HL-60 (cell line): ENCODE results near the gene GABRB1.

Experiments used
- POLR2AphosphoS5 ChIP-seq: IDR thresholded peaks from 2 replicates; pipeline ENCODE4 v1.6.1; 2012; ENCODE audit warnings: low read depth
- REST ChIP-seq: IDR thresholded peaks from 2 replicates; pipeline ENCODE4 v1.6.1; 2012; ENCODE audit warnings: low read depth; ENCODE audit not compliant: insufficient replicate concordance
- TF ChIP-seq, protein P1 (sequence below): IDR thresholded peaks from one replicate; pipeline ENCODE4 v1.5.1; 2011; ENCODE audit warnings: low read length, control low read depth, inconsistent platforms; ENCODE audit not compliant: insufficient read depth

DNA sequence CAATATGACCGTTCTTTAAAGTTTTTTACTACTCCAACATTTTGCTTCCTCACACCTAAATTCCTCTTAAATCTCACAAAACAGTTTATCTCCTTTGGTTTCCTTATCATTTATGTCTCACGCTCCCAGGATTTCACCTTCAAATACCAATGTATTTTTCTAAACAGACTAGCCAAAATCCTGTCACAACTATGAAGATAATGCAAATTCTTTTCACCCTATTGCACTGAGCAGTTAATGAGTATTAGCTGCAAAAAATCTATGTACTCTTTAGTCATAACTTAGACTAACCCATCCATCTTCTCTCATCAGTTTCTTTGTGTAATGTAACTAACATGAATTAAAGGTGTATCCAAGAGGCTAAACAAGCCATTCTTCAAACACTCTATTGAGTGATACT, 280.8 kb downstream of the GABRB1 start:
- TF ChIP-seq, protein P1, sequence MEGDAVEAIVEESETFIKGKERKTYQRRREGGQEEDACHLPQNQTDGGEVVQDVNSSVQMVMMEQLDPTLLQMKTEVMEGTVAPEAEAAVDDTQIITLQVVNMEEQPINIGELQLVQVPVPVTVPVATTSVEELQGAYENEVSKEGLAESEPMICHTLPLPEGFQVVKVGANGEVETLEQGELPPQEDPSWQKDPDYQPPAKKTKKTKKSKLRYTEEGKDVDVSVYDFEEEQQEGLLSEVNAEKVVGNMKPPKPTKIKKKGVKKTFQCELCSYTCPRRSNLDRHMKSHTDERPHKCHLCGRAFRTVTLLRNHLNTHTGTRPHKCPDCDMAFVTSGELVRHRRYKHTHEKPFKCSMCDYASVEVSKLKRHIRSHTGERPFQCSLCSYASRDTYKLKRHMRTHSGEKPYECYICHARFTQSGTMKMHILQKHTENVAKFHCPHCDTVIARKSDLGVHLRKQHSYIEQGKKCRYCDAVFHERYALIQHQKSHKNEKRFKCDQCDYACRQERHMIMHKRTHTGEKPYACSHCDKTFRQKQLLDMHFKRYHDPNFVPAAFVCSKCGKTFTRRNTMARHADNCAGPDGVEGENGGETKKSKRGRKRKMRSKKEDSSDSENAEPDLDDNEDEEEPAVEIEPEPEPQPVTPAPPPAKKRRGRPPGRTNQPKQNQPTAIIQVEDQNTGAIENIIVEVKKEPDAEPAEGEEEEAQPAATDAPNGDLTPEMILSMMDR = no peak
- no peak for TF ChIP-seq POLR2AphosphoS5
- TF ChIP-seq REST = no peak
